ENCODE results near the gene CCN5.

The CCN5 gene

DNA sequence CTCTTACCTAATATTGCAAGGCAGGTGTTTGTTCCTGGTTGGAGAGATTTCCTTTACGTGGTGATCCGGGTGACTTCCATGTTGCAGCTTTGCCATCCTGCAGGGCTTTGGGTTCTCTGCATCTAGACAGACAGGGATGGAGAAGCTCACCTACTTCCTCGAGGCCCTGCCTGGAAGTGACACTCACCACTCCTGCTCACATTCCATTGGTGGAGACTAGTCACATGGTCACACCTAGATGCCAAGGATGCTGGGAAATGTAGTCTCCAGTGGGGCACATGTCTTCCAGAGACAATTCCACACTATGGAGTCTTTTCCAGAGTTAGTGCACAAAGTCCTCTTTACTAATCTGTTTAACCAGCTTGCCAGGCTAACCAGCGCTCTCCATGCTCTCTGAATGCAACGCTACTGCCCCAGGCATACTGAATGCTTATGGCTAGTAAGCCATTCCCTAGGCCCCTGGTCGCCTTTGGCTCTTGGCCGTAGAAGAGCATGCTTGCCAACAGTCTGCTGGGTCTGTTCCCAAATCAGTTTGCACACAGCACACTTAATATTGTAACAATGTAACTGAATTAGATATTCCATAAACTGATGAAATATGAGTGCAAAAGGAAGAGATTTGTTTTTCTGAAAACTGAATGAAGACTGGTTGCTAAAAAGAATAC is 23.8 kb downstream of the CCN5 start:
- DNase-seq: peak; percentile 78

GRCh38 chr20:44739942-44740341 is 24.8 kb downstream of the CCN5 start:
- DNase-seq: peak; percentile 72

- DNase-seq: no peak
Measured at GRCh38 chr20:44742304-44743079, 27.3 kb downstream of the CCN5 start.

DNA sequence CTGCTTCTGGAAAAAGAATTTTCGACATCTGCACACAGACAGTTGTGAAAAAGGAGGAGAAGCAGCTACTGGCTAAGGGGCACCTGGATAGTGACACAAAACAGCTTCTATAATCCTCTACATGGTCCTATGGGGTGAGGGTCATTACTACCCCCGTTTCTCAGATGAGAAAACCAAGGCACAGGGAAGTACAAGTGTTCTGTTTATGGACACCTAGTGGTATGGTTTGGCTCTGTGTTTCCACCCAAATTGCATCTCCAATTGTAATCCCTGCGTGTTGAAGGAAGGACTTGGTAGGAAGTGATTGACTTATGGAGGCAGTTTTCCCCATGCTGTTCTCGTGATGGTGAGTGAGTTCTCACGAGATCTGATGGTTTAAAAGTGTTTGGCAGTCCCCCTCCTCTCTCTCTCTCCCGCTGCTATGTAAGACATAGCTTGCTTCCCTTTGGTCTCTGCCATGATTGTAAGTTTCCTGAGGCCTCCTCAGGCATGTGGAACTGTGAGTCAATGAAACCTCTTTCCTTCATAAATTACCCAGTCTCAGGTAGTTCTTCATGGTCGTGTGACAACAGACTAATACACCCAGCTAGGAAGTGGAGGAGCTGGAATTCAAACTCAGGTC is 28.0 kb downstream of the CCN5 start:
- DNase-seq: no peak

- DNase-seq: no peak
Measured at GRCh38 chr20:44743916-44744655, 28.9 kb downstream of the CCN5 start.

DNA sequence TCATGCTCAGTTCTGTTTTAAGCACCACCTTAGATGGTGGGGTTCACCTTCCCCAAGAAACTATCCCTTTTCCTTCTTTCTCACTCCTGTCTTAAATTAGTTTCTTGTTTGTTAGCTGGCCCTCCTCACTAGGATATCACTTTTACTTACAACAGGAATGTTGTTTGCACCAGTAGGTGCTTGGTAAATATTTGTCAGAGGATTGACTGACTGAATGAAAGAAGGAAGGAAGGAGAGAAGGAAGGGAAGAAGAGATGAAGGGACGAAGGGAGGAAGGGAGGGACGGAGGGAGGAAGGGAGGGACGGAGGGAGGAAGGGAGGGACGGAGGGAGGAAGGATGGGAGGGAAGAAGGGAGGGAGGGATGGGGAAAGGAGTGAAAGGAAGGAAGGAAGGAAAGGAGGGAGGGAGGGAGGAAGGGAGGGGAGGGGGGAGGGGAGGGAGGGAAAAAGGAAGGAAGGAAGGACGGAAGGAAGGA is 30.0 kb downstream of the CCN5 start:
- peak; percentile 60 for DNase-seq

GRCh38 chr20:44745598-44746366 is 30.6 kb downstream of the CCN5 start, which contains the start of gene KCNK15:
KCNK15 (plus strand) TSS chr20:44745865; CDS start chr20:44745911, 46 bp downstream.
- peak; percentile 60 for DNase-seq

DNA sequence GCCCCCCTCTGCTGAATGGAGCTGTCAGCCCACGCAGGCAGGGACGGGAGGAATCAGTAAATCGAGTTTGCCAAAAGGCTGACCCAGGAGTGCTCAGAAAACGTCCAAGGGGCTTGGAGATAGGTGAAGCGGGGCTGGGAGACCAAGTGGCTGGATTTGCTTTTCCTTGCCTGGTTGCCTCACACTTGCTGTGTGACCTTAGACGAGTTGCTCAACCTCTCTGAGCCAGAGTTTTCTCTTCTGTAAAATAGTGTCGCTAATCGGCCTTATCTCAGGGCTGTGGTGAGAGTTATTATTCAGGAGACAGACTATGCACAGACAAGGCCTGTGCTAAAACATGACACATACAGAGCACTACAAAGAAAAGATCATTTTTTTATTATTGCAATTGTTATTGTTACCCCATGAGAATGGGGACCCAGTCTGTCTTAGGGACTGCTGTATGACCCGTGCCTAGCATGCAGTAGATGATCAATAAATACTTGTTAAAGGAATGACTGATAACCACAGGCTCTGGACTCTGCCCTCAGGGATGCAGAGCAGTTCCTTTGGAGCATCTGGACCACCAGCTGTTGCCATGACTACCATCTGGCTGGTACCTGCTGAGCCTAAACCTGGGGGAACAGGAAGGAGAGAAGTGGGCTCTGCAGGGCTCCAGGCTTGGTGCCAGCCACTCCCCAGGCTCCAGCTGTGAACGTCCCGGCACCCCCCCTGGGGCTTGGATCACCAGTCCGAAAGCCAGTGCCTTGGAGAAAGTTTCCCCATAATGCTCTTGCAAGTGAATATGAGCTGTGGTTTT is 31.4 kb downstream of the CCN5 start:
- peak; percentile 94 for DNase-seq

DNA sequence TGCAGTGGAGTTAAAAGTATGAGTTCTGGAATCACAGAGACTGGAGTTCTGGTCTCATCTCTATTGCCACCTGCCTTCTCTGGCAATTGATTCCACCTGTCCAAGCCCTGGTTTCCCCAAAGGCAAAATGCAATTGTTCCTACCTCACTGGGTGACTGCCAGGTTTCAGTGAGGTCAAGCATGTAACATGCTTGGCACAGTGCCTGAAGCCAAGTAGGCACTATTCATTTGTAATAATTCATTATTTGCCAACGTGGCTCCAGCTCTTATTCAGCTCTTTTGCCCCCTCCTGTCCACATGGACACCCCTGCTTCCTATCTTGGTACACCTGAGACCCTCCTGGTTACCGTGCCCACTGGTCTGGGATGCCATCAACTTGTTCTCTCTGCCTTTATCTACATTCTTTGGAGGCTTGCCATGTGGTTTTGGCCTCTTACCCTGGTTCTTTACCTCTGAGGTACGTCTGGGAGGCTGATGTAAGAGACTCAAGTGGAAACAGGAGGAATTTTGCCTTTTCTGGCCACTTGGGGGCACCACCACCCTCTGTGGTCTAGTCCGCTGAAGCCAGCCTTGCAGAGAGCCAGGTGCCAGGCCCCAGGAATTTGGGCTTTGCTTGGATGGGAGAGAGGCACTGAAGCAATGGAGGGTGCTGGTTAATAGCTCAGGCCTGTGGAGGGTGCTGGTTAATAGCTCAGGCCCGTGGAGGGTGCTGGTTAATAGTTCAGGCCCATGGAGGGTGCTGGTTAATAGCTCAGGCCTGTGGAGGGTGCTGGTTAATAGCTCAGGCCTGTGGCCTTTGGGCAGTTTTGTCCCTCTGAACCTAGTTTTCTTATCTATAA is 32.2 kb downstream of the CCN5 start:
- DNase-seq: peak; percentile 94

DNA sequence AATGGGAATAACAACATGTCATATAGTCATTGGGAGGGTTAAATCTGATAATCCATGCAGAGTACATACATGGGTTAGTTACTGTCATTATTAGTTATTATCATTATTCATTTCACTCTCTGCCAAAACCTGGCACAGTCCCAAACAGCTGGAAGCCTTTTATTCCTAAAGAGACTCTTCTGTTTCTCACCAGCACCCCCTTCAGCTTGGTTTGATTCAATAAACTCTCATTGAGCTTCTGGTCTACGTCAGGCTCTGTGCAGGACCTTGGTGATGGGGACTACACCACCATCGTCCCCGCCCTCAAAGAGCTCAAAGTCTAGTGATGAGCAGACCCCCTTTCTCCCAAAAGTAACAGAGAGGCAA is 32.8 kb downstream of the CCN5 start:
- DNase-seq: peak; percentile 65

- DNase-seq: no peak
Measured at GRCh38 chr20:44750081-44750805, 35.1 kb downstream of the CCN5 start.

GRCh38 chr20:44752099-44752931 is 37.1 kb downstream of the CCN5 start:
- peak; percentile 44 for DNase-seq

DNA sequence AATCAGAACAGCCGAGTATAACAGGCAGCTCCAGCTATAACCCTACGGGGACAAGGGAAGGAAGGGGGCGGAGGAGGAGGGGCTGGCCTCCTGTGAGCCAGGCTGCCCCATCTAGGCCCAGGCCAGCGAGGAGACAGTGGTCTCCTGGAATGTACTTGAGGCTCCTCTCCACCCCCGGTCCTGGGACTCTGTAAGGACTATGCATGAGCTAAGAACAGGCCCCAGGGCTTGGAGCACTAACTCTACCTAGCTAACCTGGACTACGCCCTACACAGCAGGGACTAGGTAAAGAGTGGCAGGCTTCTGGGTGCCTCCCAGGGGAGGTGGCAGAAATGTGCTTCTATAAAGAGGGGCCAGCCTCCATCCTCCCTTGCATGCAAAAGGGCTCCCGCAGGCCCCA is 39.4 kb downstream of the CCN5 start:
- peak; percentile 39 for DNase-seq

DNA sequence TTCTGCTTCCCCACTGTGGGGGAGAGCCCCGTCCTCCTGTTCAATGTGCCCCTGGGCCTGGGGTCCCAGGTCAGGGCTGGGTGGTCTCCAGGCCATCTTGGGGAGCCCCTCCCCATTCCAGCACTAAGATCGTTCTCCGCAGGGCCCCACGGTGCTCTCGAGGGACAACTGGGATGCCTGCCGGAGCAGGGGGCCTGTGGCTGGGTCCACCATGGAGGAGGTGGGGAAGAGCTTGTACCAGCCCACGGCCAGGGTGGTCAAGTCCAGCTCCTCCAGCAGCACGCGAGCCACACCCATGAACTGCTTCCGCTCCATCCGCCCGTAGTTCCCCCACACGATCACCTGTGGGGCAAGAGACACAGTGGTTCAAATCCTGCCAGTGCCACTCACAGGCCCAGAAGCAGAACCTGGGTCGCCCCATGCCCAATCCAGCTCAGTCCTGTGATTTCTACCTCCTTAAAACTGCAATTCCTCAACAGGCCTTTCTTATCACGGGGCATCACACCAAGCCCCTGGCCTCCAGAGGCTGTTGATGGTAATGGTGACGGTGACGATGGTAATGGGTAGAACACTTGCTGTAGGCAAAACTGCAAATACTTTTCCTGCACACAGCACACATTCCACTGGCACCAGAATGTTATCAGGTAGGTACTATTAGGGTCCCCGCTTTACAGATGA is 41.0 kb downstream of the CCN5 start:
- DNase-seq: no peak

DNA sequence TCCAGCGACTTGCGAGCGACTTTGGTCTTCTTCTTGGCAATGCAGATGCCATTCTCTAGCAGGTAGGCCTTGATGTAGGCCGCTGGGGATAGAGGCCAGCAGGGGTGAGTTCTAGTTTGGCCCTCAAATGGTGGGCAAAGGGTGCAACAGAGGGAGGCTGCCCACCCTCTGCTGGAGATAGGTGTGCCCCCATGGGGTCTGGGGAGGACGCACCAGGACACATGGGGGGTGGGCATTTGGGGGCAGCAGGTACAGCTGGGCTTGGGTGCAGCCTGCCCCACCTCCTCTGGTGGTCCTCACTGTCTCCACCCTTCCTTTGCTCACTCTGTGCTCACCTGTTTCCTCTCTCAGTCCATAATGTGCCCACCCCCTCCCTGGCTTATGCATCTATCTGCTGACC is 41.8 kb downstream of the CCN5 start:
- DNase-seq: no peak

GRCh38 chr20:44758247-44759101 is 43.3 kb downstream of the CCN5 start:
- DNase-seq: no peak

DNA sequence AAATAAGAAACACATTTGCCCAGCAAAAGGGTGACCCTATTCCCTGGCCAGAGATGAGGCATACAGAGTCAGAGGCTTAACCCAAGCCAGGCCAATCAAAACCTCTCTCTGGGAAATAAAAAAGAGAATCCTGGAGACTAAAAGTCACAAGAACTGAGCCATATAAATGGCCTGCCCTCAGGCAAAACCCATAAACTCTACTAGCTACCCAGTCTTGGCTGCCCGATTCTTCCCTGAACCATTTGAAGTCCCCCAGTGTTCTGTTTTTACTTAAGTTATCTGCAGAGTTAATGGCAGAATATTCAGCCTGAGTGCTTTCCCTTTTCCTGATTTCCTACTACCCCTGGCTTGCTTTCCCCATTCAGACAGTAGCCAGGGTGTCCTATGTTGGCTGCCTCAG is 44.4 kb downstream of the CCN5 start:
- no peak for DNase-seq

Measured in NCI-H69 (cell line).